Subcutaneous adipose tissue (tissue), 4 donors: Measurements from ENCODE around the gene TTC9C. TPM values are rescaled to one million over a fixed set of nuclear protein-coding genes. Genes with fewer than 3 reads are reported as not detected.

Experiments used
- CTCF ChIP-seq: fragments of 450-650 bp; IDR thresholded peaks from one replicate; pipeline ENCODE4 v1.5.1; 2016; ENCODE audit warnings: low read depth, mild to moderate bottlenecking, control low read depth, antibody characterized with exemption, moderate library complexity
- total RNA-seq, 4 donors: library from RNA; depleted of rRNA; stranded (reverse); fragments of >200 nt; gene quantifications; one replicate each; pipeline ENCODE4 v1.1.0, GENCODE V29; 2016

TTC9C gene
- total RNA-seq, 4 donors from 2014 or later, result 17.5 to 57.4 (median 20.3) TPM

- TF ChIP-seq CTCF, result no peak
These were observed 2.6 kb upstream of the TTC9C start for GRCh38 chr11:62725646-62726045.

- TF ChIP-seq CTCF, result no peak
These were observed 2.0 kb upstream of the TTC9C start for GRCh38 chr11:62726156-62726914.

- no peak for TF ChIP-seq CTCF
These were observed 1.4 kb upstream of the TTC9C start for GRCh38 chr11:62726915-62727164.

GRCh38 chr11:62727165-62727871 lies 968 bp upstream of the TTC9C start, which contains the start of gene HNRNPUL2:
Gene HNRNPUL2 (minus strand): TSS chr11:62727457. CDS start chr11:62727156, 301 bp downstream.
- no peak for TF ChIP-seq CTCF

GRCh38 chr11:62727872-62728170 lies 465 bp upstream of the TTC9C start:
- TF ChIP-seq CTCF, result no peak

GRCh38 chr11:62732830-62733229 lies 4.5 kb downstream of the TTC9C start:
- TF ChIP-seq CTCF, result no peak

GRCh38 chr11:62737196-62737595 lies 8.9 kb downstream of the TTC9C start:
- no peak for TF ChIP-seq CTCF
